HFF-Myc (cell line): ENCODE measurements around the gene CFAP298.

ENCODE experiments used
- DNase-seq: peaks from one replicate; pipeline ENCODE4 v3.0.0-alpha.2; 2011; ENCODE audit warnings: low read depth; ENCODE audit errors: extremely low read depth
- H3K4me3 ChIP-seq: replicated peaks from 2 replicates; pipeline ENCODE4 v1.5.1; 2011; ENCODE audit warnings: low read depth, mild to moderate bottlenecking, control low read depth, low read length
- CTCF ChIP-seq: IDR thresholded peaks from 2 replicates; pipeline ENCODE4 v1.5.1; 2012; ENCODE audit warnings: mild to moderate bottlenecking, low read depth, low read length, control low read depth; ENCODE audit errors: missing control alignments

The CFAP298 gene

GRCh38 chr21:32585970-32586369 is 26.2 kb downstream of the CFAP298 start:
- TF ChIP-seq CTCF = no peak
- H3K4me3 ChIP-seq = no peak overlapping the region
- DNase-seq = no peak

- H3K4me3 ChIP-seq = no peak within 1 kb of the TSS
- DNase-seq = no peak
- TF ChIP-seq CTCF = no peak
Measured at GRCh38 chr21:32585042-32585710, 27.0 kb downstream of the CFAP298 start, which contains the start of gene TCP10L. TSS of gene TCP10L (minus strand) at chr21:32585523. CDS start at chr21:32584304, 1,219 bp downstream.

- DNase-seq = no peak
- no peak overlapping the region for H3K4me3 ChIP-seq
- TF ChIP-seq CTCF = no peak
Measured at GRCh38 chr21:32584472-32584871, 27.7 kb downstream of the CFAP298 start.

- no peak overlapping the region for H3K4me3 ChIP-seq
- DNase-seq = no peak
- no peak for TF ChIP-seq CTCF
Measured at GRCh38 chr21:32581732-32582131, 30.4 kb downstream of the CFAP298 start.

- no peak for DNase-seq
Measured at GRCh38 chr21:32580949-32581348, 31.2 kb downstream of the CFAP298 start.

GRCh38 chr21:32578107-32578691 is 34.0 kb downstream of the CFAP298 start:
- no peak overlapping the region for H3K4me3 ChIP-seq
- TF ChIP-seq CTCF = peak; percentile 45
- no peak for DNase-seq

More at GRCh38 chr21:32580949-32581348, 31.2 kb downstream of the CFAP298 start:
- H3K4me3 ChIP-seq = no peak overlapping the region
- TF ChIP-seq CTCF = no peak
